ENCODE data around the gene NUPR1.
A peak's percentile ranks its signal among the peaks of the same experiment; 100 is the strongest.

- TF ChIP-seq CTCF (IDR thresholded peaks at IDR 0.05; ENCODE audit: insufficient read depth, low read length) (no peak), SPI1 (IDR thresholded peaks at IDR 0.05; ENCODE audit: borderline replicate concordance, low read depth) (no peak), POLR2AphosphoS5 (IDR thresholded peaks at IDR 0.05; ENCODE audit: low read depth) (peak; percentile 77), GABPA (IDR thresholded peaks at IDR 0.05; ENCODE audit: low read depth) (no peak)
Observed at GRCh38 chr16:28534542-28535373, 4.0 kb downstream of the NUPR1 start.

All from HL-60 (cell line).